OCI-LY7 (cell line): ENCODE measurements around the gene RPS6KA6. TPM values are rescaled to one million over a fixed set of nuclear protein-coding genes. Genes with fewer than 3 reads are reported as not detected.

Experiments used
- BruUV-seq: library from RNA; stranded (reverse); fragments of 400-500 nt; replicated peaks from 2 replicates; lab custom pipeline; 2021; lab: Mats Ljungman, UMichigan
- CTCF ChIA-PET: fragments of 300-600 bp; sonication (Branson Sonifier 250); formaldehyde crosslinking; loops from one replicate; lab custom pipeline; 2022; ENCODE audit warnings: antibody characterized with exemption; ENCODE audit not compliant: unreplicated experiment; lab: Charles Lee
- POLR2A ChIA-PET: fragments of 300-600 bp; sonication (Branson Sonifier 250); formaldehyde crosslinking; loops from one replicate; lab custom pipeline; 2022; ENCODE audit warnings: antibody characterized with exemption; lab: Charles Lee
- DNase-seq: peaks from one replicate; pipeline ENCODE4 v3.0.0-alpha.2; 2015; ENCODE audit warnings: low spot score
- H2AFZ ChIP-seq: fragments of 200-600 bp; sonication (generic), shearing (Covaris generic); 2 replicates; pipeline ENCODE4 v1.6.1; 2014; ENCODE audit warnings: mild to moderate bottlenecking, antibody characterized with exemption, low read length, moderate library complexity
- H3K27ac ChIP-seq: fragments of 200-600 bp; sonication (generic); 2 replicates; pipeline ENCODE4 v1.5.1; 2014; ENCODE audit warnings: mixed run types, low read depth, mild to moderate bottlenecking, moderate library complexity, low read length, inconsistent platforms; ENCODE audit not compliant: poor library complexity, severe bottlenecking
- H3K36me3 ChIP-seq: fragments of 200-600 bp; sonication (generic); 2 replicates; pipeline ENCODE4 v1.6.1; 2014; ENCODE audit warnings: mild to moderate bottlenecking, antibody characterized with exemption, low read length, moderate library complexity, mixed read lengths; ENCODE audit not compliant: insufficient read depth
- H3K4me1 ChIP-seq: fragments of 200-600 bp; sonication (generic); 2 replicates; pipeline ENCODE4 v1.5.1; 2014; ENCODE audit warnings: mild to moderate bottlenecking, low read length; ENCODE audit not compliant: insufficient read depth, poor library complexity, severe bottlenecking
- H3K4me2 ChIP-seq: fragments of 200-600 bp; sonication (generic); 2 replicates; pipeline ENCODE4 v1.6.1; 2014; ENCODE audit warnings: mild to moderate bottlenecking, low read length
- H3K4me3 ChIP-seq: fragments of 200-600 bp; sonication (generic); 2 replicates; pipeline ENCODE4 v1.5.1; 2014; ENCODE audit warnings: mild to moderate bottlenecking, low read depth, low read length; ENCODE audit not compliant: poor library complexity, severe bottlenecking
- H3K79me2 ChIP-seq: fragments of 200-600 bp; sonication (generic); 2 replicates; pipeline ENCODE4 v1.6.1; 2016; ENCODE audit warnings: low read depth, mild to moderate bottlenecking, low read length, moderate library complexity, mixed read lengths; ENCODE audit not compliant: insufficient read depth
- H3K9me2 ChIP-seq: fragments of 200-600 bp; sonication (generic); 2 replicates; pipeline ENCODE4 v1.6.1; 2016; ENCODE audit warnings: mild to moderate bottlenecking, low read length, mixed read lengths; ENCODE audit not compliant: insufficient read depth
- H3K9me3 ChIP-seq: fragments of 200-600 bp; sonication (generic); 2 replicates; pipeline ENCODE4 v1.6.1; 2014; ENCODE audit warnings: mild to moderate bottlenecking, mixed run types, low read length, mixed read lengths
- H4K20me1 ChIP-seq: fragments of 200-600 bp; sonication (generic); 2 replicates; pipeline ENCODE4 v1.6.1; 2014; ENCODE audit warnings: mild to moderate bottlenecking, antibody characterized with exemption, low read length, moderate library complexity, mixed read lengths; ENCODE audit not compliant: insufficient read depth
- CTCF ChIP-seq: fragments of 200-600 bp; sonication (generic); conservative IDR thresholded peaks from 2 replicates; pipeline ENCODE4 v1.5.1; 2014; ENCODE audit warnings: mild to moderate bottlenecking, antibody characterized with exemption, low read length, moderate library complexity, mixed read lengths
- EZH2phosphoT487 ChIP-seq: fragments of 200-600 bp; sonication (generic); IDR thresholded peaks from 2 replicates; pipeline ENCODE4 v1.6.1; 2018; ENCODE audit warnings: low read depth, borderline replicate concordance, mild to moderate bottlenecking, mixed run types, antibody characterized with exemption, low read length, moderate library complexity, mixed read lengths
- intact Hi-C: fragments of 100-400 bp; cut with micrococcal nuclease; formaldehyde crosslinking; loops from one replicate; pipeline ENCODE4 v1.10.0; 2022; ENCODE audit not compliant: unreplicated experiment
- total RNA-seq, 2 experiments: library from RNA; depleted of rRNA in 1 of 2; stranded (reverse); fragments of >200 nt in 1 of 2; shearing (Covaris generic) in 1 of 2; gene quantifications; 2 replicates each; pipeline ENCODE4 v1.2.3, GENCODE V29; 2014 to 2022

The RPS6KA6 gene
- total RNA-seq, 2 experiments from 2014 or later = not detected

DNA sequence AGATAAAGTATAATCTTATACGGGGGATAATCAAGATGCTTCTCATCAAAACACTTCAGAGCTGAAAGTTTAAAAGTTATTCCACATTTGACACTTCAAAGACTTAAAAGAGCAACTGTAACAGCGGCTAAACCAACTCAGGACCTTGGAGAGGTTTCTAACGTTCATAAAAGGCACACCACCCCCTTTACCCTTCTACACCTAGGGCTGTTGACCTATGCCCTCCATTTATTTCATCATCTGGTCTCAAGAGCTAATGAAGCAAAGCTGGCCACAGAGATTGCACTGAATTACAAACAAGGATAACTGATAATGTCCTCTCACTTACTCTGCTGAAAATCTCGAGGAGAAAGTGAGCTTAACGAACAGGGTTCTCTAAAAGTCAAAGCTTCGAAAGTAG, 1.1 kb upstream of the RPS6KA6 start:
- intact Hi-C loops = no loop called here
- Histone ChIP-seq H2AFZ (no peak overlapping the region), H3K27ac (no peak overlapping the region), H3K4me1 (no peaks in the 10 kb centered on the region), H3K9me2 (no peaks in the 10 kb centered on the region), H3K4me3 (no peak overlapping the region), H3K79me2 (no peaks in the 10 kb centered on the region), H3K36me3 (no peaks in the 10 kb centered on the region), H4K20me1 (no peaks in the 10 kb centered on the region), H3K9me3 (no peaks in the 10 kb centered on the region), H3K4me2 (no peak overlapping the region)
- DNase-seq = no peak
- CTCF ChIA-PET = no interaction called here
- TF ChIP-seq EZH2phosphoT487 (no peak), CTCF (no peak)
- POLR2A ChIA-PET = interaction anchor here (0.6 to 0.7 kb wide), 2 partner anchors 112 to 269 kb away, joined by 3 to 4 read pairs; no protein-coding TSS in a partner anchor
- no TSS peak for BruUV-seq

GRCh38 chrX:84188320-84188834, 378 bp upstream of the RPS6KA6 start:
- ChIA-PET POLR2A (no interaction called here), CTCF (no interaction called here)
- H3K4me3 ChIP-seq = no peak overlapping the region
- no peak for DNase-seq
- BruUV-seq = no TSS peak
- no peaks in the 10 kb centered on the region for H3K9me3 ChIP-seq
- H3K79me2 ChIP-seq = no peaks in the 10 kb centered on the region
- H3K27ac ChIP-seq = no peak overlapping the region
- no peaks in the 10 kb centered on the region for H3K36me3 ChIP-seq
- no peak overlapping the region for H3K4me2 ChIP-seq
- no peaks in the 10 kb centered on the region for H3K4me1 ChIP-seq
- TF ChIP-seq CTCF = no peak
- no peak for TF ChIP-seq EZH2phosphoT487
- H2AFZ ChIP-seq = no peak overlapping the region
- intact Hi-C loops = no loop called here
- H4K20me1 ChIP-seq = no peaks in the 10 kb centered on the region
- no peaks in the 10 kb centered on the region for H3K9me2 ChIP-seq

GRCh38 chrX:84186603-84187532, 1.1 kb downstream of the RPS6KA6 start:
- no peak overlapping the region for H2AFZ ChIP-seq
- H3K9me3 ChIP-seq = no peaks in the 10 kb centered on the region
- no peak overlapping the region for H3K4me3 ChIP-seq
- H3K27ac ChIP-seq = no peak overlapping the region
- H3K4me2 ChIP-seq = no peak overlapping the region
- CTCF ChIA-PET = no interaction called here
- H3K79me2 ChIP-seq = no peaks in the 10 kb centered on the region
- no TSS peak for BruUV-seq
- H4K20me1 ChIP-seq = no peaks in the 10 kb centered on the region
- no peak for DNase-seq
- no peaks in the 10 kb centered on the region for H3K36me3 ChIP-seq
- TF ChIP-seq CTCF (no peak), EZH2phosphoT487 (no peak)
- no peaks in the 10 kb centered on the region for H3K9me2 ChIP-seq
- POLR2A ChIA-PET = no interaction called here
- intact Hi-C loops = no loop called here
- no peaks in the 10 kb centered on the region for H3K4me1 ChIP-seq
